Measurements from ENCODE around the gene RSPH9. TPM values are rescaled to one million over a fixed set of nuclear protein-coding genes. Genes with fewer than 3 reads are reported as not detected.

Gene RSPH9
- polyA plus RNA-seq, 1 experiment = 0.37 TPM

- no peak for DNase-seq (ENCODE audit: low read depth, low spot score)
- ChIA-PET POLR2A (interaction anchor here (1.7 to 1.8 kb wide), 2 partner anchors 19 to 101 kb away, joined by 4 to 6 read pairs; no protein-coding TSS in a partner anchor), CTCF (interaction anchor here (0.5 to 8.9 kb wide), 19 partner anchors 9 to 411 kb away, joined by 3 to 90 read pairs (median 7); partner anchors contain the start of genes MRPS18A and VEGFA)
- Histone ChIP-seq H3K27ac (ENCODE audit: low read depth, low read length) (no peak overlapping the region), H3K27me3 (ENCODE audit: control insufficient read depth, insufficient read depth, low read length) (peaks cover 5% of the 10 kb centered on the region), H3K4me3 (ENCODE audit: low read depth, low read length) (no peak overlapping the region), H3K9me3 (ENCODE audit: control insufficient read depth, insufficient read depth, low read length) (no peaks in the 10 kb centered on the region)
- TF ChIP-seq CTCF (IDR thresholded peaks at IDR 0.05; ENCODE audit: low read depth, low read length) = peak; percentile 56
Observed at GRCh38 chr6:43668151-43669028, 23.6 kb downstream of the RSPH9 start.

GRCh38 chr6:43669050-43669921, 24.4 kb downstream of the RSPH9 start:
- H3K9me3 ChIP-seq (ENCODE audit: control insufficient read depth, insufficient read depth, low read length) = no peaks in the 10 kb centered on the region
- no peak for DNase-seq (ENCODE audit: low read depth, low spot score)
- ChIA-PET POLR2A (interaction anchor here (1.3 to 1.7 kb wide), 2 partner anchors 100 to 101 kb away, joined by 3 to 6 read pairs; partner anchors contain the start of gene VEGFA), CTCF (interaction anchor here (0.5 to 8.9 kb wide), 10 partner anchors 13 to 410 kb away, joined by 3 to 90 read pairs (median 6); partner anchors contain the start of genes MRPS18A and VEGFA)
- no peak for TF ChIP-seq CTCF (IDR thresholded peaks at IDR 0.05; ENCODE audit: low read depth, low read length)
- no peak overlapping the region for H3K27ac ChIP-seq (ENCODE audit: low read depth, low read length)
- H3K27me3 ChIP-seq (ENCODE audit: control insufficient read depth, insufficient read depth, low read length) = peaks cover 5% of the 10 kb centered on the region
- no peak overlapping the region for H3K4me3 ChIP-seq (ENCODE audit: low read depth, low read length)

GRCh38 chr6:43669922-43670622, 25.2 kb downstream of the RSPH9 start:
- TF ChIP-seq CTCF (IDR thresholded peaks at IDR 0.05; ENCODE audit: low read depth, low read length) = no peak
- no peak for DNase-seq (ENCODE audit: low read depth, low spot score)
- ChIA-PET POLR2A (interaction anchor here (1.3 kb wide), 1 partner anchor 100 kb away, joined by 3 read pairs; the partner anchor contains the start of gene VEGFA), CTCF (interaction anchor here (0.5 to 8.9 kb wide), 8 partner anchors 62 to 462 kb away, joined by 3 to 90 read pairs (median 8); partner anchors contain the start of gene VEGFA)
- no peaks in the 10 kb centered on the region for H3K9me3 ChIP-seq (ENCODE audit: control insufficient read depth, insufficient read depth, low read length)
- no peak overlapping the region for H3K4me3 ChIP-seq (ENCODE audit: low read depth, low read length)
- H3K27me3 ChIP-seq (ENCODE audit: control insufficient read depth, insufficient read depth, low read length) = peaks cover 5% of the 10 kb centered on the region
- H3K27ac ChIP-seq (ENCODE audit: low read depth, low read length) = no peak overlapping the region

GRCh38 chr6:43670623-43670986, 25.8 kb downstream of the RSPH9 start:
- H3K27ac ChIP-seq (ENCODE audit: low read depth, low read length) = no peak overlapping the region
- CTCF ChIA-PET = interaction anchor here (0.5 to 8.9 kb wide), 5 partner anchors 88 to 461 kb away, joined by 4 to 90 read pairs (median 14); partner anchors contain the start of gene VEGFA

More at GRCh38 chr6:43670623-43670986, 25.8 kb downstream of the RSPH9 start:
- Histone ChIP-seq H3K4me3 (ENCODE audit: low read depth, low read length) (no peak overlapping the region), H3K9me3 (ENCODE audit: control insufficient read depth, insufficient read depth, low read length) (no peaks in the 10 kb centered on the region), H3K27me3 (ENCODE audit: control insufficient read depth, insufficient read depth, low read length) (peaks cover 5% of the 10 kb centered on the region)
- no peak for TF ChIP-seq CTCF (IDR thresholded peaks at IDR 0.05; ENCODE audit: low read depth, low read length)
- POLR2A ChIA-PET = interaction anchor here (1.3 kb wide), 1 partner anchor 100 kb away, joined by 3 read pairs; the partner anchor contains the start of gene VEGFA
- DNase-seq (ENCODE audit: low read depth, low spot score) = no peak

All from AG04450 (cell line).